IMR-90 (cell line): Measurements from ENCODE around the gene CLMP. TPM values are rescaled to one million over a fixed set of nuclear protein-coding genes. Genes with fewer than 3 reads are reported as not detected.
"Not testable (repeated sequence)": the region's sequence is repeated elsewhere in the genome, so short reads cannot be mapped to it uniquely, and the experiment has no call there.

Experiments used
- ATAC-seq: fragments of 200-7000 bp; cut with Tn5 transposase; 2 replicates; pipeline ENCODE4 v1.9.1; 2020; ENCODE audit warnings: low read depth, mild to moderate bottlenecking, moderate library complexity
- BruUV-seq: library from RNA; stranded (reverse); fragments of 400-500 nt; replicated peaks from 2 replicates; lab custom pipeline; 2021; lab: Mats Ljungman, UMichigan
- CTCF ChIA-PET: fragments of 300-600 bp; formaldehyde crosslinking; extraction: SDS; loops from one replicate; lab custom pipeline; 2021; ENCODE audit warnings: antibody characterized with exemption; lab: Yijun Ruan, JAX
- POLR2A ChIA-PET: fragments of 300-600 bp; sonication (Branson Sonifier 250); formaldehyde crosslinking; loops from one replicate; lab custom pipeline; 2022; ENCODE audit warnings: antibody characterized with exemption; ENCODE audit not compliant: unreplicated experiment; lab: Charles Lee
- DNase-seq: peaks from one replicate; pipeline ENCODE4 v3.0.0; 2013
- H2AFZ ChIP-seq: replicated peaks from 2 replicates; pipeline ENCODE3; 2013; ENCODE audit warnings: low read length, mild to moderate bottlenecking; ENCODE audit not compliant: poor library complexity
- H2AK5ac ChIP-seq: 2 replicates; pipeline ENCODE4 v1.6.1; 2013; ENCODE audit warnings: low read depth, low read length, inconsistent platforms
- H2AK9ac ChIP-seq: replicated peaks from 2 replicates; pipeline ENCODE3; 2013; ENCODE audit warnings: mild to moderate bottlenecking, low read depth, low read length, moderate library complexity; ENCODE audit not compliant: poor library complexity
- H2BK120ac ChIP-seq: 2 replicates; pipeline ENCODE4 v1.6.1; 2013; ENCODE audit warnings: low read depth, low read length, inconsistent platforms
- H2BK15ac ChIP-seq: 3 replicates; pipeline ENCODE4 v1.6.1; 2013; ENCODE audit warnings: low read depth, low read length, inconsistent platforms
- H2BK20ac ChIP-seq: 2 replicates; pipeline ENCODE4 v1.6.1; 2013; ENCODE audit warnings: low read depth, mild to moderate bottlenecking, inconsistent platforms, low read length, moderate library complexity
- H2BK5ac ChIP-seq: 2 replicates; pipeline ENCODE4 v1.6.1; 2013; ENCODE audit warnings: mild to moderate bottlenecking, low read depth, low read length, inconsistent platforms; ENCODE audit not compliant: poor library complexity, severe bottlenecking
- H3K14ac ChIP-seq: replicated peaks from 2 replicates; pipeline ENCODE4 v1.6.1; 2013; ENCODE audit warnings: low read depth, low read length, inconsistent platforms
- H3K18ac ChIP-seq: 2 replicates; pipeline ENCODE4 v1.6.1; 2013; ENCODE audit warnings: low read depth, low read length, control low read depth
- H3K23ac ChIP-seq: 2 replicates; pipeline ENCODE4 v1.6.1; 2013; ENCODE audit warnings: low read depth, low read length, inconsistent platforms
- H3K27ac ChIP-seq: 2 replicates; pipeline ENCODE4 v1.5.1; 2013; ENCODE audit warnings: mild to moderate bottlenecking, control low read depth, low read length; ENCODE audit not compliant: insufficient read depth
- H3K27me3 ChIP-seq: 2 replicates; pipeline ENCODE4 v1.6.1; 2013; ENCODE audit warnings: low read length; ENCODE audit not compliant: control insufficient read depth, insufficient read depth
- H3K36me3 ChIP-seq: 2 replicates; pipeline ENCODE4 v1.6.1; 2013; ENCODE audit warnings: low read length, mixed read lengths; ENCODE audit not compliant: control insufficient read depth, insufficient read depth
- H3K4ac ChIP-seq: 2 replicates; pipeline ENCODE4 v1.6.1; 2013; ENCODE audit warnings: low read depth, low read length, inconsistent platforms
- H3K4me1 ChIP-seq: 2 replicates; pipeline ENCODE4 v1.6.1; 2013; ENCODE audit warnings: low read length, mixed read lengths; ENCODE audit not compliant: control insufficient read depth, insufficient read depth
- H3K4me2 ChIP-seq: 2 replicates; pipeline ENCODE4 v1.6.1; 2013; ENCODE audit warnings: low read depth, mild to moderate bottlenecking, control low read depth, low read length, moderate library complexity
- H3K4me3 ChIP-seq: 2 replicates; pipeline ENCODE4 v1.5.1; 2013; ENCODE audit warnings: low read depth, mild to moderate bottlenecking, control low read depth, low read length, moderate library complexity; ENCODE audit not compliant: insufficient read depth
- H3K56ac ChIP-seq: 2 replicates; pipeline ENCODE4 v1.6.1; 2013; ENCODE audit warnings: low read length, inconsistent platforms; ENCODE audit not compliant: insufficient read depth; ENCODE audit errors: extremely low read depth
- H3K79me1 ChIP-seq, 2 experiments: 2 replicates each; pipeline ENCODE4 v1.6.1; 2013; ENCODE audit warnings: low read length in 2 of 2, inconsistent platforms in 1 of 2, low read depth in 1 of 2
- H3K9ac ChIP-seq: 2 replicates; pipeline ENCODE4 v1.6.1; 2013; ENCODE audit warnings: low read depth, low read length, control low read depth
- H3K9me1 ChIP-seq: 2 replicates; pipeline ENCODE4 v1.6.1; 2013; ENCODE audit warnings: low read length, inconsistent platforms; ENCODE audit not compliant: insufficient read depth
- H3K9me3 ChIP-seq: 2 replicates; pipeline ENCODE4 v1.6.1; 2013; ENCODE audit warnings: low read length; ENCODE audit not compliant: control insufficient read depth, insufficient read depth
- H4K20me1 ChIP-seq: 2 replicates; pipeline ENCODE4 v1.6.1; 2013; ENCODE audit warnings: low read length, inconsistent platforms; ENCODE audit not compliant: insufficient read depth
- H4K5ac ChIP-seq: 2 replicates; pipeline ENCODE4 v1.6.1; 2013; ENCODE audit warnings: mild to moderate bottlenecking, low read depth, low read length, control low read depth
- H4K8ac ChIP-seq, 2 experiments: 2 replicates each; pipeline ENCODE4 v1.6.1; 2013; ENCODE audit warnings: low read depth in 2 of 2, low read length in 2 of 2, control low read depth in 1 of 2, inconsistent platforms in 1 of 2
- H4K91ac ChIP-seq: 2 replicates; pipeline ENCODE4 v1.6.1; 2013; ENCODE audit warnings: low read depth, low read length, inconsistent platforms; ENCODE audit not compliant: insufficient read depth
- CEBPB ChIP-seq: IDR thresholded peaks from 2 replicates; pipeline ENCODE4 v1.6.1; 2012; ENCODE audit warnings: low read depth, low read length, improper control_type of control experiment
- CHD1 ChIP-seq: IDR thresholded peaks from 2 replicates; pipeline ENCODE4 v1.6.1; 2012; ENCODE audit warnings: low read depth, low read length, improper control_type of control experiment
- CTCF ChIP-seq: conservative IDR thresholded peaks from 2 replicates; pipeline ENCODE4 v1.5.1; 2012; ENCODE audit warnings: mild to moderate bottlenecking, low read depth, low read length, improper control_type of control experiment
- ELK1 ChIP-seq: fragments of 150-350 bp; IDR thresholded peaks from 2 replicates; pipeline ENCODE4 v1.6.1; 2016; ENCODE audit warnings: low read depth, mild to moderate bottlenecking, low read length, moderate library complexity, borderline replicate concordance
- NFE2L2 ChIP-seq: fragments of 150-350 bp; IDR thresholded peaks from 2 replicates; pipeline ENCODE4 v1.6.1; 2016; ENCODE audit warnings: low read depth, mild to moderate bottlenecking, low read length
- POLR2A ChIP-seq: IDR thresholded peaks from 2 replicates; pipeline ENCODE4 v1.6.1; 2012; ENCODE audit warnings: mild to moderate bottlenecking, low read depth, low read length
- SMC3 ChIP-seq: fragments of 150-350 bp; IDR thresholded peaks from 2 replicates; pipeline ENCODE4 v1.6.1; 2016; ENCODE audit warnings: low read depth, mild to moderate bottlenecking, antibody characterized with exemption, low read length, moderate library complexity
- WGBS, 2 experiments: methylation state at CpG; one replicate each; pipeline versions ENCODE4 v1.1.5 to v1.1.7; 2013; ENCODE audit warnings: missing lambda C conversion rate in 2 of 2; ENCODE audit not compliant: insufficient read length in 1 of 2; ENCODE audit errors: extremely low coverage in 2 of 2; 5-methylcytosine and 5-hydroxymethylcytosine counted together
- dilution Hi-C: fragments of 300-500 bp; cut with HindIII; formaldehyde crosslinking; loops from one replicate; pipeline ENCODE4 v1.14.3; 2018; ENCODE audit warnings: low sequenced_read_pairs; ENCODE audit not compliant: unreplicated experiment
- in situ Hi-C: fragments of 300-500 bp; cut with MboI; formaldehyde crosslinking; loops from 3 replicates; pipeline ENCODE4 v1.14.3; 2019; ENCODE audit warnings: low sequenced_read_pairs, inconsistent platforms, mixed read lengths
- intact Hi-C: fragments of 100-400 bp; cut with micrococcal nuclease; formaldehyde crosslinking; loops from 2 replicates; pipeline ENCODE4 v1.10.0; 2022
- polyA plus RNA-seq, 3 experiments: library from polyadenylated mRNA; depleted of rRNA; stranded (reverse); fragments of >200 nt; gene quantifications; 2 replicates each; pipeline ENCODE4 v1.2.3, GENCODE V29; 2012; ENCODE audit warnings: low replicate concordance in 1 of 3
- total RNA-seq: library from RNA; depleted of rRNA; stranded (reverse); fragments of >200 nt; gene quantifications from 2 replicates; pipeline ENCODE4 v1.2.3, GENCODE V29; 2012

Gene CLMP
- total and polyA plus RNA-seq, 2 of the 4 experiments (the other 2 are of a cell fraction), result 54.7 to 95.7 TPM

GRCh38 chr11:123091506-123091905 lies 103.5 kb downstream of the CLMP start:
- 58% methylated on average over 2 of the region's 6 CpGs; no CpG with 5 or more reads in 1 of the 2 experiments for WGBS, 2 experiments
- Histone ChIP-seq H3K18ac (no peak overlapping the region), H3K23ac (no peak overlapping the region), H3K9me1 (no peaks in the 10 kb centered on the region), H4K8ac (no peak overlapping the region), H3K79me1 (peaks cover 17 to 33% of the 10 kb centered on the region in 2 experiments), H4K5ac (no peak overlapping the region), H2BK5ac (no peak overlapping the region), H3K4ac (no peak overlapping the region), H3K27me3 (no peaks in the 10 kb centered on the region), H3K9ac (no peak overlapping the region), H3K4me3 (no peak overlapping the region), H3K4me1 (no peaks in the 10 kb centered on the region), H3K14ac (no peak overlapping the region), H3K9me3 (no peaks in the 10 kb centered on the region), H3K36me3 (peaks cover 44% of the 10 kb centered on the region), H2BK15ac (no peak overlapping the region), H3K56ac (no peak overlapping the region), H2AK5ac (no peak overlapping the region), H4K91ac (no peak overlapping the region), H2AFZ (no peak overlapping the region), H3K27ac (no peak overlapping the region), H2BK20ac (no peak overlapping the region), H3K4me2 (no peak overlapping the region), H4K20me1 (no peaks in the 10 kb centered on the region; the same call in 1 of the 2 replicates), H2AK9ac (no peak overlapping the region), H2BK120ac (no peak overlapping the region)
- no peak for DNase-seq
- ChIA-PET CTCF (no interaction called here), POLR2A (no interaction called here)
- no peak for TF ChIP-seq SMC3
- no peak for TF ChIP-seq POLR2A
- no peak for TF ChIP-seq NFE2L2
- TF ChIP-seq CTCF, result no peak
- no peak for TF ChIP-seq ELK1
- TF ChIP-seq CEBPB, result no peak
- TF ChIP-seq CHD1, result no peak
- BruUV-seq, result no TSS peak
- ATAC-seq, result no peak
- intact Hi-C loops, result no loop called here
- dilution Hi-C loops, result no loop called here
- in situ Hi-C loops, result no loop called here

DNA sequence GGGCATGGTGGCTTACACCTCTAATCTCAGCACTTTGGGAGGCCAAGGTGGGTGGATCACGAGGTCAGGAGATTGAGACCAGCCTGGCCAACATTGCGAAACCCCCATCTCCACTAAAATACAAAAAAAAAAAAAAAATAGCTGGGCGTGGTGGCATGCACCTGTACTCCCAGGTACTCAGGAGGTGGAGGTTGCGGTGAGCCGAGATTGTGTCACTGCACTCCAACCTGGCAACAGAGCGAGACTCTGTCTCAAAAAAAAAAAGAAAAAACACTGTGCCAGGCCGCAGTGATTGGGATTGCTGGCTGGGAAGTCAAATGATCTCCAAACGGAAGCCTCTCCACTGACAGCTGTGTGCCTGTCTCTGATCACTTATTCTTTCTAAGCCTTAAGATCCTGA lies 104.9 kb downstream of the CLMP start:
- no CpG with 5 or more reads among the region's 8 CpGs for WGBS, 2 experiments
- not testable (repeated sequence) for H2BK120ac ChIP-seq

More for the DNA sequence above, 104.9 kb downstream of the CLMP start:
- H3K18ac ChIP-seq, CTCF ChIA-PET, H3K56ac ChIP-seq, H3K23ac ChIP-seq, DNase-seq, intact Hi-C loops, dilution Hi-C loops, H2BK15ac ChIP-seq, H4K5ac ChIP-seq, H3K4ac ChIP-seq, H4K20me1 ChIP-seq, H2BK20ac ChIP-seq, H3K27ac ChIP-seq, H2BK5ac ChIP-seq, H3K9me3 ChIP-seq, H3K4me3 ChIP-seq, H2AFZ ChIP-seq, H3K4me2 ChIP-seq, H3K14ac ChIP-seq, H3K9me1 ChIP-seq, H4K8ac ChIP-seq, H3K9ac ChIP-seq, BruUV-seq, in situ Hi-C loops, ATAC-seq, H2AK9ac ChIP-seq, H2AK5ac ChIP-seq, H3K4me1 ChIP-seq, H3K27me3 ChIP-seq, H4K91ac ChIP-seq: not testable (repeated sequence)
- H3K36me3 ChIP-seq, result peaks cover 41% of the 10 kb centered on the region
- H3K79me1 ChIP-seq, result peaks cover 17 to 33% of the 10 kb centered on the region in 2 experiments
- POLR2A ChIA-PET, result interaction anchor here (0.5 kb wide), 1 partner anchor 194 kb away, joined by 17 read pairs; no protein-coding TSS in a partner anchor
